Activated naive CD8-positive, alpha-beta T cell treated with anti-CD3 and anti-CD28 coated beads for 36 hours (primary cell): ENCODE results near the gene NLRC4. TPM values are rescaled to one million over a fixed set of nuclear protein-coding genes. Genes with fewer than 3 reads are reported as not detected.
"Not testable (repeated sequence)": the region's sequence is repeated elsewhere in the genome, so short reads cannot be mapped to it uniquely, and the experiment has no call there.

Experiments used
- DNase-seq: peaks from one replicate; pipeline ENCODE4 v3.0.0; 2021
- H3K27ac Mint-ChIP-seq: one replicate; pipeline ENCODE4 v1.8.0; 2022; ENCODE audit warnings: mild to moderate bottlenecking, moderate library complexity, mixed read lengths
- H3K27me3 Mint-ChIP-seq: one replicate; pipeline ENCODE4 v1.8.0; 2022; ENCODE audit warnings: mild to moderate bottlenecking, mixed read lengths
- H3K36me3 Mint-ChIP-seq: one replicate; pipeline ENCODE4 v1.8.0; 2021; ENCODE audit warnings: mild to moderate bottlenecking, mixed read lengths
- H3K4me1 Mint-ChIP-seq: one replicate; pipeline ENCODE4 v1.8.0; 2021; ENCODE audit warnings: mixed read lengths
- H3K4me3 Mint-ChIP-seq: one replicate; pipeline ENCODE4 v1.8.0; 2022; ENCODE audit warnings: mild to moderate bottlenecking, moderate library complexity, mixed read lengths
- H3K9me3 Mint-ChIP-seq: one replicate; pipeline ENCODE4 v1.8.0; 2022; ENCODE audit warnings: mixed read lengths
- total RNA-seq, 2 experiments: library from RNA; stranded (reverse); gene quantifications; one replicate each; pipeline ENCODE4 v1.2.3, GENCODE V29; 2021

NLRC4 gene
- not detected for total RNA-seq

DNA sequence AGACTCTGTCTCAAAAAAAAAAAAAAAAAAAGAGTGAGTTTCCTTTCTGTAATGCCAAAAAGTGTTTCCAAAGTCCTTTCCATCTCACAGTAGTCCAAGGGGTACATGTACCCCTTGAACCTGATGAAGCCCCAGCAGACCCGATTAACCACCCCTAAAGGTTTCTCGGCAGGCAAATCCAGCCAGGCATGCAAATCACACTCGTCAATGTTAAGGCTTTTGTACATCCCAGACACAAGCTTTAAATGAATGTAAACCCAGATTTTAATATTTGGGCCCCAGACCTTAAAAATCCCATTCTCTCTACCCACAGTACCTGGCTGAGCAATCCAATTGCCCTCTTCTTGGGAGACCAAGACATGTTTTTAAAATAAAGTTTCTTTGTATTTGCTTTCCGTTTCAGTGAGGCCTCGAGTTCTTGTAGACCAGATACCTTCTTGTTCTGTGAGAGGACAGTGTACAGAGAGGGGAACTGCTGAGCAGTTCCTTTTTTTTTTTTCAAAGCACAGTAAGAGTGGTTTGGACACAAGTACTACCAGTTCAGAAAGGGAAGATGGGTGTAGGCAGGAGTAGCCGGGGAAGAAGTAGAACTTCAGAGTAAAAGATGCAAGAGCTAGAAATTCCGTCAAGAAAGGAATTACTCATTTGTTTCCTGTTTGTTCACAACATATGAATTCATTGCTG lies at the start of gene NLRC4:
TSS of gene NLRC4 (minus strand) at position 465 of the 684 bp plus-strand sequence. CDS start 8,111 bp downstream, outside the sequence.
- DNase-seq: no peak

DNA sequence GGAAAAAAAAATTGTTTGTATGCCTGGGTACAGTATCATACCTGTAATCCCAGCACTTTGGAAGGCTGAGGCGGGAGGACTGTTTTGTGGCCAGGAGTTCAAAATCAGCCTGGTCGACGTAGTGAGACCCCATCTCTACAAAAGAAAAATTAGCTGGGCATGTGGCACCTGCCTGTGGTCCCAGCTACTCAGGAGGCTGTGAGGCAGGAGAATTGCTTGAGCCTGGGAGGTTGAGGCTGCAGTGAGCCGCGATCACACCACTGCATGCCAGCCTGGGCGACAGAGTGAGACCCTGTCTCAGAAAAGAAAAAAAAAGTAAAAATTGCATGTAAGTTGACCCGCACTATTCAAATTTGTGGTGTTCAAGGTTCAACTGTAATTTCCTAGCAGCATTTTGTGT lies 45.9 kb upstream of the NLRC4 start:
- Mint-ChIP-seq H3K36me3 (peaks cover 6% of the 10 kb centered on the region), H3K27ac (no peak overlapping the region), H3K4me3 (no peak overlapping the region), H3K9me3 (no peaks in the 10 kb centered on the region), H3K27me3 (no peaks in the 10 kb centered on the region), H3K4me1 (no peaks in the 10 kb centered on the region)
- DNase-seq: no peak

More for the DNA sequence above, at the start of gene NLRC4:
- no peak within 1 kb of the TSS for H3K4me3 Mint-ChIP-seq
- H3K9me3 Mint-ChIP-seq: no peaks in the 10 kb centered on the region
- peak within 1 kb of the TSS; percentile 47 for H3K27ac Mint-ChIP-seq
- H3K4me1 Mint-ChIP-seq: peaks cover 4% of the 10 kb centered on the region
- no peaks in the 10 kb centered on the region for H3K27me3 Mint-ChIP-seq
- H3K36me3 Mint-ChIP-seq: no peaks in the 10 kb centered on the region

- DNase-seq, H3K4me1 Mint-ChIP-seq, H3K4me3 Mint-ChIP-seq, H3K9me3 Mint-ChIP-seq, H3K27ac Mint-ChIP-seq, H3K27me3 Mint-ChIP-seq: not testable (repeated sequence)
- peaks cover 18% of the 10 kb centered on the region for H3K36me3 Mint-ChIP-seq
Measured at GRCh38 chr2:32293966-32294562, 29.4 kb upstream of the NLRC4 start.

GRCh38 chr2:32293493-32293892 lies 28.8 kb upstream of the NLRC4 start:
- H3K9me3 Mint-ChIP-seq, H3K27ac Mint-ChIP-seq, DNase-seq, H3K27me3 Mint-ChIP-seq, H3K4me3 Mint-ChIP-seq: not testable (repeated sequence)
- Mint-ChIP-seq H3K36me3 (peaks cover 18% of the 10 kb centered on the region), H3K4me1 (peaks cover 12% of the 10 kb centered on the region)

DNA sequence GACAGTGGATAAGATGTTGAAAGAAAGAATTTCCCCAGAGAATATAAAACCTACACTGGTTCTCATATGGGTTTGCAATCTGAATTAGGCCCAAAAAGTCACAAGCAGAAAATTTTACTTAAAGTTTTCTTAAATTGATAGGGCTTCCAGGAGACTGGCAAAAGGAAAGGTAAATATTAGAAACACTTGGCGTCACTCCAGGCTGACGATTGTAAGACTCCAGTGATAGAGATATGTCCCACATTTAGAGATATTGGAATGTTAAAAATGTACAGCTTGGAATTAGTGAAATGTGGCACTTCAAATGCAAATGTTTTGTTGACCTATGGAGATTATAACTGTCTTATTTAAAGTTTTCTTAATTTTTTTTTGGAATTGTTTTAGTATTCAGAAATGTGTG lies 27.1 kb upstream of the NLRC4 start:
- Mint-ChIP-seq H3K4me1 (peaks cover 17% of the 10 kb centered on the region), H3K9me3 (no peaks in the 10 kb centered on the region), H3K4me3 (no peak overlapping the region), H3K36me3 (peaks cover 18% of the 10 kb centered on the region), H3K27ac (no peak overlapping the region), H3K27me3 (no peaks in the 10 kb centered on the region)
- DNase-seq: no peak

DNA sequence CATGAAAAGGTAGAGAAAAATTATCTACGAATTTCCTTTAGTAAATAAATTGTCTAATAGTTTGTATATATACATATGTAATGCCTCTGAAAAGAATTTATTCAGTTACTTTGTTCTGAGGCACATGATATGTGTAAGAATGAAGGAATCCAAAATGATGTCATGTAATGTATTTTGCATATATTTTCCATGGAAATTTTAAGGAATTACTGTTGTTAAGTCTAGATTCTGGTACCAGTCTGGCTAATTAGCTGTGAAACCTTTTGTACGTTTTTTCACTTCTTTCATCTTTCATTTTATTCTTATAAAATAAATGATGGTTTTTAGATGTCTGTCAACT lies 25.3 kb upstream of the NLRC4 start:
- H3K4me1 Mint-ChIP-seq: peaks cover 21% of the 10 kb centered on the region
- no peak overlapping the region for H3K27ac Mint-ChIP-seq
- H3K36me3 Mint-ChIP-seq: peaks cover 16% of the 10 kb centered on the region
- no peaks in the 10 kb centered on the region for H3K9me3 Mint-ChIP-seq
- no peaks in the 10 kb centered on the region for H3K27me3 Mint-ChIP-seq
- no peak for DNase-seq
- H3K4me3 Mint-ChIP-seq: no peak overlapping the region

GRCh38 chr2:32289165-32289999 lies 24.7 kb upstream of the NLRC4 start:
- DNase-seq: no peak
- Mint-ChIP-seq H3K9me3 (no peaks in the 10 kb centered on the region), H3K4me3 (no peak overlapping the region), H3K4me1 (peaks cover 27% of the 10 kb centered on the region), H3K36me3 (peaks cover 18% of the 10 kb centered on the region), H3K27me3 (no peaks in the 10 kb centered on the region), H3K27ac (peak overlapping the region; percentile 40)

GRCh38 chr2:32284321-32284720 lies 19.6 kb upstream of the NLRC4 start:
- Mint-ChIP-seq H3K4me1 (peaks cover 39% of the 10 kb centered on the region), H3K27me3 (no peaks in the 10 kb centered on the region), H3K9me3 (no peaks in the 10 kb centered on the region), H3K36me3 (peaks cover 28% of the 10 kb centered on the region), H3K4me3 (no peak overlapping the region), H3K27ac (no peak overlapping the region)
- no peak for DNase-seq

DNA sequence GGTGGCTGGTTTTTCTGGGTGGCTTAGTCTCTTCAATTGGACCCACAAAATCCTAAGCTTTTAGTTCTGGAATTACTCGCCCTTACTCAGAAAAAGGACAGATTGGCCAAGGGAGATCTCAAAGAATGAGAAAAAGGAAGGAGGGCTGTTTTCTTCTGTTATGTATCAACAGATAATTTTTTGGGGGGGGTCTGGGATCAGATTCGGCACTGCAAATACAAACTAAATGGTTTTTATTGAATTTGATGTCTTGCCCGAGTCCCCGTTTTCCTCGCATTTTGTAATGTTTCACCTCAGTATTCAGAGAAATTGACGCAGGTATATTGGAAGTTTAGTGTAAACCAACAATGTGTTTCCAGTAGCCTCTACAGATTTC lies 13.8 kb upstream of the NLRC4 start:
- H3K36me3 Mint-ChIP-seq: peaks cover 18% of the 10 kb centered on the region
- H3K9me3 Mint-ChIP-seq: no peaks in the 10 kb centered on the region
- peaks cover 21% of the 10 kb centered on the region for H3K4me1 Mint-ChIP-seq
- H3K27me3 Mint-ChIP-seq: peaks cover 3% of the 10 kb centered on the region
- no peak for DNase-seq
- H3K4me3 Mint-ChIP-seq: peak overlapping the region; percentile 94
- H3K27ac Mint-ChIP-seq: peak overlapping the region; percentile 79

DNA sequence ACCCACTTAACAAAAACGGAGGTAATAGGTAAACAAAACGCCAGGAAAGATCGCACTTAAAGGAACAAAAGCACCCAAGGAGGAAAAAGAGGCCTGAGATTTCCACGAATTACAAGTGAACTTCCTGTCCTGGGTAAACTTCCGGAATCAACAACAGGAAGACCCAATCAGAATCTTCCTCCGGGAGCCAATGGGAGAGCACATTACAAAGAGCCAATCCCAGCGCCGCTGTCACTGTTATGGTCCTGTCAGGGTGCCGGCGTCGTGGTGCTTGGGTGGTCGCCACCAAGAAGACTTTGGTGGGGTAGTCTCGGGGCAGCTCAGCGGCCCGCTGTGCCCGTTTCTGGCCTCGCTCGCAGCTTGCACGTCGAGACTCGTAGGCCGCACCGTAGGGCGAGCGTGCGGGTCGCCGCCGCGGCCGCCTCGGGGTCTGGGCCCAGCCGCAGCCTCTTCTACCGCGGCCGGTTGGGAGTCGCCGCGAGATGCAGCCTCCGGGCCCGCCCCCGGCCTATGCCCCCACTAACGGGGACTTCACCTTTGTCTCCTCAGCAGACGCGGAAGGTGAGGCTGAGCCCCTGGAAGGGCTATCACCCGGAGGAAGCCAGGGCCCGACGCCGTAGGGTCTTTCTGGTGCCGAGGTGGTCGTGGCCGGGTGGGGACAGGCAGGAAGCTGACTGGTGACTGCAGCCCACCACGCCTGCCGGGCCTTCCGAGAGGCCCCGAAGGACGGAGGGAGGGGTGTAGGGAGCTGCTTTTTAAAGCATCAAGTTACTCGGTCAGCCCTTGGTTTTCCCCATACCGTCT lies 13.2 kb upstream of the NLRC4 start, which contains the start of gene YIPF4:
TSS of gene YIPF4 (plus strand) at position 231 of the 804 bp plus-strand sequence. CDS start at position 483, 252 bp downstream.
- H3K27me3 Mint-ChIP-seq: peaks cover 3% of the 10 kb centered on the region

GRCh38 chr2:32277363-32277673 lies 12.6 kb upstream of the NLRC4 start:
- peak overlapping the region; percentile 97 for H3K27ac Mint-ChIP-seq
- H3K9me3 Mint-ChIP-seq: no peaks in the 10 kb centered on the region

More for the DNA sequence above, 13.2 kb upstream of the NLRC4 start, which contains the start of gene YIPF4:
- peaks cover 14% of the 10 kb centered on the region for H3K36me3 Mint-ChIP-seq
- peak within 1 kb of the TSS; percentile 94 for H3K4me3 Mint-ChIP-seq
- H3K9me3 Mint-ChIP-seq: no peaks in the 10 kb centered on the region
- peaks cover 17% of the 10 kb centered on the region for H3K4me1 Mint-ChIP-seq
- H3K27ac Mint-ChIP-seq: peak within 1 kb of the TSS; percentile 97
- peak; percentile 89 for DNase-seq

GRCh38 chr2:32275790-32276189 lies 11.1 kb upstream of the NLRC4 start:
- H3K9me3 Mint-ChIP-seq, H3K27me3 Mint-ChIP-seq, H3K27ac Mint-ChIP-seq, H3K36me3 Mint-ChIP-seq, DNase-seq, H3K4me3 Mint-ChIP-seq: not testable (repeated sequence)
- peaks cover 12% of the 10 kb centered on the region for H3K4me1 Mint-ChIP-seq

More at GRCh38 chr2:32277363-32277673, 12.6 kb upstream of the NLRC4 start:
- Mint-ChIP-seq H3K4me3 (peak overlapping the region; percentile 94), H3K27me3 (peaks cover 3% of the 10 kb centered on the region), H3K36me3 (peaks cover 10% of the 10 kb centered on the region), H3K4me1 (peaks cover 17% of the 10 kb centered on the region)
- no peak for DNase-seq

DNA sequence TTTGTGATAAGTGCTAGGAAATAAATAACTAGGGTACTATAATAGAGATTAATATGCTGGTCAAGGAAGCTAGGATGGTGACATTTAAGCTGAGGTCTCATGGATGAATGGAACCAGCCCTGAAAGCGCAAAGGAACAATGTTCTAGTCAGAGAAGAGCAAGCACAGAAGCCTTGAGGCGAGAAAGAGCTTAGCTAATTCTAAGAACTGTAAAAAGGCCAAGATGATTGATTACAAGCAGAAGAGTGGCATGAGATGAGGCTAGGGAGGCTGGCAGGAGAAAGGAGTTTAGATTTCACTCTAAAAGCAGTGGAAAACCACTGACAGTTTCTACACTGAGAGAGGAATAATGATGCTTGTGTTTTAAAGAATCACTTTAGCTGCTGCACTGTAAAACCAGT lies 9.6 kb upstream of the NLRC4 start:
- Mint-ChIP-seq H3K4me3 (no peak overlapping the region), H3K27ac (no peak overlapping the region), H3K36me3 (no peaks in the 10 kb centered on the region)

DNA sequence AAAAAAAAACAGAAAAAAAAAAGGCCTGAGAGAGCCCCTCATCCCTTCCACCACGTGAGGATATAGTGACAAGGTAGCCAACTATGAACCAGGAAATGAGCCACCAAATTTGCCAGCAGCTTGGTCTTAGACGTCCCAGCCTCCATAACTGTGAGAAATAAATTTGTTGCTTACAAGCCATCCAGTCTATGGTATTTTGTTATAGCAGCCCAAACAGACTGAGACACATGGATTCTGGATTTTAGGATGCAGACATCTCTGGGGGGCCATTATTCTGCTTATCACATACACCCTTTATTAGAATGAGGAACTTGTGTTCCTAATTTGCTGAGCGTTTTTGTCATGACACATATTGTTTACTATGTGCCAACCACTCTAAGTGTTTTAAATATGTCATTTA lies 7.6 kb upstream of the NLRC4 start:
- Mint-ChIP-seq H3K4me1 (peaks cover 4% of the 10 kb centered on the region), H3K9me3 (no peaks in the 10 kb centered on the region), H3K27ac (no peak overlapping the region), H3K4me3 (no peak overlapping the region), H3K36me3 (no peaks in the 10 kb centered on the region), H3K27me3 (peaks cover 3% of the 10 kb centered on the region)
- no peak for DNase-seq

More for the DNA sequence above, 9.6 kb upstream of the NLRC4 start:
- H3K9me3 Mint-ChIP-seq: no peaks in the 10 kb centered on the region
- peaks cover 9% of the 10 kb centered on the region for H3K4me1 Mint-ChIP-seq
- H3K27me3 Mint-ChIP-seq: peaks cover 3% of the 10 kb centered on the region
- no peak for DNase-seq

- no peak for DNase-seq
- Mint-ChIP-seq H3K27ac (no peak overlapping the region), H3K9me3 (no peaks in the 10 kb centered on the region), H3K4me1 (no peaks in the 10 kb centered on the region), H3K4me3 (no peak overlapping the region), H3K27me3 (peaks cover 3% of the 10 kb centered on the region), H3K36me3 (no peaks in the 10 kb centered on the region)
Measured at GRCh38 chr2:32271063-32271462, 6.4 kb upstream of the NLRC4 start.
